Subcutaneous abdominal adipose tissue (tissue), 5 donors: ENCODE measurements around the gene AKAP9.

Experiments
- H3K27ac ChIP-seq: one replicate; pipeline ENCODE4 v1.7.0; 2013; ENCODE audit warnings: low read depth, mild to moderate bottlenecking, inconsistent platforms, low read length, moderate library complexity
- H3K27me3 ChIP-seq, 5 donors: one replicate each; pipeline ENCODE4 v1.7.0; 2013; ENCODE audit warnings: low read length in 5 of 5, inconsistent platforms in 1 of 5; ENCODE audit not compliant: control insufficient read depth in 5 of 5, insufficient read depth in 4 of 5
- H3K36me3 ChIP-seq, 5 donors: one replicate each; pipeline ENCODE4 v1.7.0; 2013; ENCODE audit warnings: low read length in 5 of 5; ENCODE audit not compliant: control insufficient read depth in 5 of 5, insufficient read depth in 5 of 5
- H3K4me1 ChIP-seq, 5 donors: one replicate each; pipeline ENCODE4 v1.7.0; 2013; ENCODE audit warnings: low read length in 5 of 5, mild to moderate bottlenecking in 3 of 5, moderate library complexity in 1 of 5; ENCODE audit not compliant: control insufficient read depth in 5 of 5, insufficient read depth in 5 of 5
- H3K4me3 ChIP-seq, 5 donors: one replicate each; pipeline ENCODE4 v1.7.0; 2013; ENCODE audit warnings: low read length in 5 of 5, low read depth in 1 of 5
- H3K9ac ChIP-seq, 5 donors: one replicate each; pipeline ENCODE4 v1.7.0; 2013; ENCODE audit warnings: low read length in 5 of 5, mild to moderate bottlenecking in 4 of 5, moderate library complexity in 3 of 5
- H3K9me3 ChIP-seq, 5 donors: one replicate each; pipeline ENCODE4 v1.7.0; 2013; ENCODE audit warnings: low read length in 5 of 5; ENCODE audit not compliant: control insufficient read depth in 5 of 5
- donor health status: healthy.
- donor health status: healthy.
- donor health status: healthy.
- donor health status: healthy.
- donor health status: healthy.

The AKAP9 gene

GRCh38 chr7:92051655-92052054, 111.0 kb downstream of the AKAP9 start:
- Histone ChIP-seq H3K4me3 (no peak overlapping the region), H3K4me1 (no peaks in the 10 kb centered on the region), H3K27ac (no peak overlapping the region), H3K9ac (no peak overlapping the region), H3K9me3 (no peaks in the 10 kb centered on the region), H3K27me3 (no peaks in the 10 kb centered on the region), H3K36me3 (peaks cover 17 to 47% (median 29%) of the 10 kb centered on the region in 5 donors)

GRCh38 chr7:92052159-92052558, 111.5 kb downstream of the AKAP9 start:
- no peaks in the 10 kb centered on the region for H3K27me3 ChIP-seq

GRCh38 chr7:92052684-92053083, 112.0 kb downstream of the AKAP9 start:
- no peaks in the 10 kb centered on the region for H3K9me3 ChIP-seq
- H3K27ac ChIP-seq = no peak overlapping the region
- H3K36me3 ChIP-seq = peaks cover 10 to 40% (median 21%) of the 10 kb centered on the region in 5 donors

More at GRCh38 chr7:92052159-92052558, 111.5 kb downstream of the AKAP9 start:
- H3K4me3 ChIP-seq = no peak overlapping the region
- no peaks in the 10 kb centered on the region for H3K9me3 ChIP-seq
- H3K36me3 ChIP-seq = peaks cover 12 to 42% (median 24%) of the 10 kb centered on the region in 5 donors
- no peak overlapping the region for H3K9ac ChIP-seq
- H3K4me1 ChIP-seq = no peaks in the 10 kb centered on the region
- H3K27ac ChIP-seq = no peak overlapping the region

GRCh38 chr7:92053312-92053711, 112.7 kb downstream of the AKAP9 start:
- no peak overlapping the region for H3K9ac ChIP-seq
- no peaks in the 10 kb centered on the region for H3K4me1 ChIP-seq
- peaks cover 10 to 38% (median 21%) of the 10 kb centered on the region in 5 donors for H3K36me3 ChIP-seq
- H3K27ac ChIP-seq = no peak overlapping the region
- no peaks in the 10 kb centered on the region for H3K27me3 ChIP-seq
- H3K4me3 ChIP-seq = no peak overlapping the region
- no peaks in the 10 kb centered on the region for H3K9me3 ChIP-seq

More at GRCh38 chr7:92052684-92053083, 112.0 kb downstream of the AKAP9 start:
- Histone ChIP-seq H3K27me3 (no peaks in the 10 kb centered on the region), H3K9ac (no peak overlapping the region), H3K4me3 (no peak overlapping the region), H3K4me1 (no peaks in the 10 kb centered on the region)

GRCh38 chr7:92056286-92056685, 115.6 kb downstream of the AKAP9 start:
- Histone ChIP-seq H3K27me3 (no peaks in the 10 kb centered on the region), H3K4me1 (no peaks in the 10 kb centered on the region), H3K36me3 (peaks cover 6 to 23% (median 8%) of the 10 kb centered on the region in 5 donors), H3K9me3 (no peaks in the 10 kb centered on the region), H3K27ac (no peak overlapping the region), H3K4me3 (no peak overlapping the region), H3K9ac (no peak overlapping the region)

GRCh38 chr7:92057375-92057774, 116.7 kb downstream of the AKAP9 start:
- peaks cover 10 to 25% (median 13%) of the 10 kb centered on the region in 5 donors for H3K36me3 ChIP-seq
- H3K4me3 ChIP-seq = no peak overlapping the region
- H3K9ac ChIP-seq = no peak overlapping the region
- H3K9me3 ChIP-seq = no peaks in the 10 kb centered on the region
- H3K4me1 ChIP-seq = no peaks in the 10 kb centered on the region
- no peak overlapping the region for H3K27ac ChIP-seq
- H3K27me3 ChIP-seq = no peaks in the 10 kb centered on the region

- H3K27me3 ChIP-seq = no peaks in the 10 kb centered on the region
- H3K4me1 ChIP-seq = no peaks in the 10 kb centered on the region
- no peak overlapping the region for H3K9ac ChIP-seq
- no peaks in the 10 kb centered on the region for H3K9me3 ChIP-seq
- no peak overlapping the region for H3K4me3 ChIP-seq
- no peak overlapping the region for H3K27ac ChIP-seq
- peaks cover 10 to 26% (median 11%) of the 10 kb centered on the region in 5 donors for H3K36me3 ChIP-seq
These were observed 117.4 kb downstream of the AKAP9 start for GRCh38 chr7:92058040-92058439.

- Histone ChIP-seq H3K4me1 (no peaks in the 10 kb centered on the region), H3K9ac (no peak overlapping the region), H3K27ac (no peak overlapping the region), H3K36me3 (peaks cover 7 to 27% (median 13%) of the 10 kb centered on the region in 5 donors), H3K9me3 (no peaks in the 10 kb centered on the region), H3K4me3 (no peak overlapping the region), H3K27me3 (no peaks in the 10 kb centered on the region)
These were observed 118.2 kb downstream of the AKAP9 start for GRCh38 chr7:92058899-92059298.

- H3K9ac ChIP-seq = no peak overlapping the region
- no peaks in the 10 kb centered on the region for H3K9me3 ChIP-seq
- H3K36me3 ChIP-seq = peaks cover 7 to 34% (median 13%) of the 10 kb centered on the region in 5 donors
- no peak overlapping the region for H3K4me3 ChIP-seq
- H3K27ac ChIP-seq = no peak overlapping the region
- no peaks in the 10 kb centered on the region for H3K27me3 ChIP-seq
- H3K4me1 ChIP-seq = no peaks in the 10 kb centered on the region
These were observed 120.5 kb downstream of the AKAP9 start for GRCh38 chr7:92061154-92061553.

GRCh38 chr7:92064438-92065029, 123.9 kb downstream of the AKAP9 start:
- H3K4me1 ChIP-seq = no peaks in the 10 kb centered on the region
- no peak overlapping the region for H3K9ac ChIP-seq
- H3K27me3 ChIP-seq = no peaks in the 10 kb centered on the region
- no peaks in the 10 kb centered on the region for H3K9me3 ChIP-seq
- no peak overlapping the region for H3K4me3 ChIP-seq
- peaks cover 17 to 53% (median 30%) of the 10 kb centered on the region in 5 donors for H3K36me3 ChIP-seq
- H3K27ac ChIP-seq = no peak overlapping the region
